Nephron (organoid): Measurements from ENCODE around the gene MDM1.

Experiments
- H3K27ac Mint-ChIP-seq, 3 experiments: 2 replicates each; pipeline ENCODE4 v1.8.0; 2020; ENCODE audit warnings: mixed read lengths in 3 of 3, mild to moderate bottlenecking in 2 of 3, moderate library complexity in 1 of 3
- H3K27me3 Mint-ChIP-seq: 2 replicates; pipeline ENCODE4 v1.8.0; 2021; ENCODE audit warnings: low read depth, mild to moderate bottlenecking, moderate library complexity, mixed read lengths
- H3K36me3 Mint-ChIP-seq: 2 replicates; pipeline ENCODE4 v1.8.0; 2020; ENCODE audit warnings: low read depth, mixed read lengths
- H3K4me1 Mint-ChIP-seq: 2 replicates; pipeline ENCODE4 v1.8.0; 2020; ENCODE audit warnings: mixed read lengths
- H3K4me3 Mint-ChIP-seq, 3 experiments: 2 replicates each; pipeline ENCODE4 v1.8.0; 2020; ENCODE audit warnings: mild to moderate bottlenecking in 3 of 3, mixed read lengths in 3 of 3, moderate library complexity in 2 of 3
- H3K9me3 Mint-ChIP-seq: 2 replicates; pipeline ENCODE4 v1.8.0; 2020; ENCODE audit warnings: mixed read lengths
- CTCF ChIP-seq, 3 experiments: fragments of 200-600 bp; sonication (generic); IDR thresholded peaks; one replicate each; pipeline ENCODE4 v1.5.0; 2021; ENCODE audit warnings: antibody characterized with exemption in 3 of 3; ENCODE audit not compliant: unreplicated experiment in 3 of 3

Gene MDM1

GRCh38 chr12:68276402-68276930 is 55.7 kb downstream of the MDM1 start:
- no peak for TF ChIP-seq CTCF (IDR thresholded peaks at IDR 0.05; ENCODE audit: unreplicated experiment in 3 of 3)
- peaks cover 24% of the 10 kb centered on the region for H3K4me1 Mint-ChIP-seq
- H3K9me3 Mint-ChIP-seq = no peaks in the 10 kb centered on the region
- H3K36me3 Mint-ChIP-seq = no peaks in the 10 kb centered on the region
- no peak overlapping the region for H3K4me3 Mint-ChIP-seq
- H3K27me3 Mint-ChIP-seq = no peaks in the 10 kb centered on the region
- peak overlapping the region in 1 of 3 experiments; percentile 5 for H3K27ac Mint-ChIP-seq

GRCh38 chr12:68272732-68273131 is 59.4 kb downstream of the MDM1 start:
- H3K4me3 Mint-ChIP-seq = no peak overlapping the region
- no peaks in the 10 kb centered on the region for H3K36me3 Mint-ChIP-seq
- no peak for TF ChIP-seq CTCF (IDR thresholded peaks at IDR 0.05; ENCODE audit: unreplicated experiment in 3 of 3)
- H3K4me1 Mint-ChIP-seq = peaks cover 32% of the 10 kb centered on the region
- H3K9me3 Mint-ChIP-seq = no peaks in the 10 kb centered on the region
- no peak overlapping the region for H3K27ac Mint-ChIP-seq
- H3K27me3 Mint-ChIP-seq = no peaks in the 10 kb centered on the region

- TF ChIP-seq CTCF (IDR thresholded peaks at IDR 0.05; ENCODE audit: unreplicated experiment in 3 of 3) = no peak
- Mint-ChIP-seq H3K27me3 (no peaks in the 10 kb centered on the region), H3K27ac (peak overlapping the region in 2 of 3 experiments; percentile 25 to 46), H3K9me3 (no peaks in the 10 kb centered on the region), H3K4me3 (no peak overlapping the region), H3K36me3 (no peaks in the 10 kb centered on the region), H3K4me1 (peaks cover 27% of the 10 kb centered on the region)
Measured at GRCh38 chr12:68271346-68271745, 60.8 kb downstream of the MDM1 start.

GRCh38 chr12:68270358-68270757 is 61.8 kb downstream of the MDM1 start:
- no peaks in the 10 kb centered on the region for H3K36me3 Mint-ChIP-seq
- H3K4me1 Mint-ChIP-seq = peaks cover 27% of the 10 kb centered on the region
- no peaks in the 10 kb centered on the region for H3K9me3 Mint-ChIP-seq
- H3K27ac Mint-ChIP-seq = peak overlapping the region in 2 of 3 experiments; percentile 47
- no peaks in the 10 kb centered on the region for H3K27me3 Mint-ChIP-seq
- no peak overlapping the region for H3K4me3 Mint-ChIP-seq
- TF ChIP-seq CTCF (IDR thresholded peaks at IDR 0.05; ENCODE audit: unreplicated experiment in 3 of 3) = no peak

GRCh38 chr12:68269779-68270178 is 62.4 kb downstream of the MDM1 start:
- H3K4me1 Mint-ChIP-seq = peaks cover 30% of the 10 kb centered on the region
- no peak for TF ChIP-seq CTCF (IDR thresholded peaks at IDR 0.05; ENCODE audit: unreplicated experiment in 3 of 3)
- no peaks in the 10 kb centered on the region for H3K36me3 Mint-ChIP-seq
- peak overlapping the region in 1 of 3 experiments; percentile 47 for H3K27ac Mint-ChIP-seq
- no peak overlapping the region for H3K4me3 Mint-ChIP-seq
- no peaks in the 10 kb centered on the region for H3K27me3 Mint-ChIP-seq
- no peaks in the 10 kb centered on the region for H3K9me3 Mint-ChIP-seq

- no peaks in the 10 kb centered on the region for H3K9me3 Mint-ChIP-seq
- peaks cover 33% of the 10 kb centered on the region for H3K4me1 Mint-ChIP-seq
- no peaks in the 10 kb centered on the region for H3K27me3 Mint-ChIP-seq
- H3K4me3 Mint-ChIP-seq = no peak overlapping the region
- no peak for TF ChIP-seq CTCF (IDR thresholded peaks at IDR 0.05; ENCODE audit: unreplicated experiment in 3 of 3)
- H3K27ac Mint-ChIP-seq = peak overlapping the region; percentile 32 to 45 (median 40)
- H3K36me3 Mint-ChIP-seq = no peaks in the 10 kb centered on the region
Measured at GRCh38 chr12:68268967-68269366, 63.2 kb downstream of the MDM1 start.
